HG02642 (cell line): ENCODE measurements around the gene N4BP2L2.

ENCODE experiments used
- ATAC-seq: cut with Tn5 transposase; IDR thresholded peaks from one replicate; pipeline ENCODE4 v1.9.1; 2021; ENCODE audit warnings: mild to moderate bottlenecking; ENCODE audit not compliant: unreplicated experiment, poor library complexity

The N4BP2L2 gene

GRCh38 chr13:32427852-32428580, 110.6 kb downstream of the N4BP2L2 start, which contains the start of gene N4BP2L1:
N4BP2L1 (minus strand) TSS chr13:32428130; CDS start chr13:32428082, 48 bp downstream.
- ATAC-seq: peak; percentile 75

GRCh38 chr13:32426990-32427851, 111.4 kb downstream of the N4BP2L2 start:
- peak; percentile 24 for ATAC-seq

GRCh38 chr13:32426191-32426989, 112.2 kb downstream of the N4BP2L2 start:
- ATAC-seq: peak; percentile 33

GRCh38 chr13:32425158-32425557, 113.4 kb downstream of the N4BP2L2 start:
- no peak for ATAC-seq

- ATAC-seq: no peak
Observed at GRCh38 chr13:32423592-32423991, 115.0 kb downstream of the N4BP2L2 start.

GRCh38 chr13:32419862-32420261, 118.7 kb downstream of the N4BP2L2 start:
- ATAC-seq: no peak

GRCh38 chr13:32417995-32418394, 120.6 kb downstream of the N4BP2L2 start:
- ATAC-seq: no peak

GRCh38 chr13:32415019-32415418, 123.6 kb downstream of the N4BP2L2 start:
- ATAC-seq: no peak

- no peak for ATAC-seq
Observed at GRCh38 chr13:32414580-32414979, 124.0 kb downstream of the N4BP2L2 start.

- ATAC-seq: no peak
Observed at GRCh38 chr13:32413284-32413683, 125.3 kb downstream of the N4BP2L2 start.

- no peak for ATAC-seq
Observed at GRCh38 chr13:32409561-32410421, 128.8 kb downstream of the N4BP2L2 start.

- ATAC-seq: no peak
Observed at GRCh38 chr13:32409001-32409313, 129.6 kb downstream of the N4BP2L2 start.

- ATAC-seq: no peak
Observed at GRCh38 chr13:32408296-32409000, 130.1 kb downstream of the N4BP2L2 start.

GRCh38 chr13:32407854-32408253, 130.7 kb downstream of the N4BP2L2 start:
- ATAC-seq: no peak

- no peak for ATAC-seq
Observed at GRCh38 chr13:32403108-32403507, 135.5 kb downstream of the N4BP2L2 start.

- ATAC-seq: no peak
Observed at GRCh38 chr13:32391101-32391619, 147.4 kb downstream of the N4BP2L2 start.

- no peak for ATAC-seq
Observed at GRCh38 chr13:32390484-32390883, 148.1 kb downstream of the N4BP2L2 start.

GRCh38 chr13:32390048-32390447, 148.5 kb downstream of the N4BP2L2 start:
- no peak for ATAC-seq

GRCh38 chr13:32385410-32385809, 153.2 kb downstream of the N4BP2L2 start:
- ATAC-seq: no peak
